Stomach (tissue), 9 donors: ENCODE measurements around the gene TUBA3C. TPM values are rescaled to one million over a fixed set of nuclear protein-coding genes. Genes with fewer than 3 reads are reported as not detected.

Experiments used
- DNase-seq, 2 donors: peaks; one replicate each; pipeline versions ENCODE4 v3.0.0 to v3.0.0-alpha.2; 2013 to 2019
- H3K27ac ChIP-seq, 5 donors: fragments of 200-600 bp in 4 of 5; sonication (generic) in 4 of 5; one replicate each; pipeline ENCODE4 v1.5.1; 2013 to 2019; ENCODE audit warnings: mild to moderate bottlenecking in 1 of 5, moderate library complexity in 1 of 5
- H3K27me3 ChIP-seq, 3 donors: fragments of 200-600 bp; sonication (generic); one replicate each; pipeline ENCODE4 v1.5.1; 2017 to 2019; ENCODE audit warnings: mixed run types in 1 of 3
- H3K36me3 ChIP-seq, 4 donors: fragments of 200-600 bp; sonication (generic); 1 replicate in 3 of 4; 2 replicates in 1 of 4; pipeline ENCODE4 v1.5.1; 2016 to 2019
- H3K4me1 ChIP-seq, 4 donors: fragments of 200-600 bp; sonication (generic); one replicate each; pipeline ENCODE4 v1.5.1; 2016 to 2019
- H3K4me3 ChIP-seq, 4 donors: fragments of 200-600 bp; sonication (generic) in 3 of 4; one replicate each; pipeline ENCODE4 v1.5.1; 2016 to 2019; ENCODE audit warnings: mild to moderate bottlenecking in 1 of 4
- H3K9me3 ChIP-seq, 4 donors: fragments of 200-600 bp; sonication (generic); one replicate each; pipeline ENCODE4 v1.5.1; 2016 to 2019
- EP300 ChIP-seq: sonication (generic); formaldehyde crosslinking; IDR thresholded peaks from one replicate; pipeline ENCODE4 v1.6.1; 2017; ENCODE audit warnings: antibody characterized with exemption
- POLR2A ChIP-seq, 4 donors: fragments of 450-650 bp; IDR thresholded peaks; one replicate each; pipeline ENCODE4 v1.6.1; 2016; ENCODE audit warnings: antibody characterized with exemption in 4 of 4, control low read depth in 2 of 4, mild to moderate bottlenecking in 1 of 4, moderate library complexity in 1 of 4
- POLR2AphosphoS5 ChIP-seq, 3 donors: sonication (generic); formaldehyde crosslinking; IDR thresholded peaks; one replicate each; pipeline ENCODE4 v1.6.1; 2016; ENCODE audit warnings: antibody characterized with exemption in 3 of 3
- WGBS, 5 donors: extraction: QIAGEN DNeasy Blood & Tissue Kit in 3 of 5; methylation state at CpG; one replicate each; pipeline versions ENCODE4 v1.1.5 to v1.1.7; 2013 to 2018; 5-methylcytosine and 5-hydroxymethylcytosine counted together
- intact Hi-C: fragments of 100-400 bp; cut with DNase I; formaldehyde crosslinking; loops from one replicate; pipeline ENCODE4 v1.15.1; 2023; ENCODE audit warnings: low total_unique reads
- polyA plus RNA-seq, 3 donors: library from polyadenylated mRNA; stranded (reverse); fragments of 200-250 nt; gene quantifications; one replicate each; pipeline ENCODE4 v1.2.3, GENCODE V29; 2013
- total RNA-seq, 5 donors: library from RNA; depleted of rRNA; stranded (reverse); fragments of >200 nt; gene quantifications; one replicate each; pipeline versions ENCODE4 v1.1.0 to v1.2.3, GENCODE V29; 2014 to 2016
- TF ChIP-seq, protein P1 (sequence below), 7 experiments: fragments of 450-650 bp in 4 of 7; fragments of 200-600 bp in 3 of 7; sonication (generic) in 3 of 7; IDR thresholded peaks; one replicate each; pipeline ENCODE4 v1.5.1; 2016 to 2019; ENCODE audit warnings: antibody characterized with exemption in 7 of 7, control low read depth in 2 of 7, mild to moderate bottlenecking in 1 of 7
- donor health status: healthy with polysubstance abuse.
- donor health status: Bipolar disorder and iron deficiency.
- donor health status: healthy.

The TUBA3C gene
- total and polyA plus RNA-seq, 8 donors, result 0.13 to 0.25 TPM; not detected in 6

DNA sequence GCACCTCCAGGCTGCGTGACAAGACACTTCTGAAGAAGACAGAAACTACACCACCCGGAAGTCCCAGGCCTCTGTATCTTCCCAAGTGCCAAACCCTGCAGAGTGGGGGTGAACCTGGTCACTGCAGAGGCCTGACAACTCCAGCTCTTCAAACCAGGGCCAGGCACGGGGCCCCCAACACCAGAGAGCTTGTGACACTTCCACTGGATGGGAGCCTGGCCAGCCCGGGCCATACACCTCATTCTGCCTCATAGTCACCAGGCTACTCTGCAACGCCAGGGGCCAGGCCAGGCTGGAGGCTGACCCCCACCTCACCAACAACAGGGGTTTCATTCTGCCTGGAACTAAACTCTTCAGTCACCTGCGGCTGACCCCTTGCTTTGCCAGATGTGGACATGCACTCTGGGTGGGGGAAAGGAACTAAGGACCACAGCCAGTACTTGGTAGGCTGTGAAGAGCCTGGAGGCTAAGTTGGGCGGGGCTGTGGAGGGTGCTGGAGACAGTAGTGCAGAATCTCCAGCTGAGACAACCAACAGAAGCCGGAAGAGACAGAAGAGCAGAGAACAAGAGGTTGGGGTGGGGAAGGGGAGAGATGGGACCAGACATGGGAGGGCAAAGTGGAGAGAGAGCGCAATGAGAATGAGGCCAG lies 23.0 kb downstream of the TUBA3C start:
- no peak for DNase-seq
- Histone ChIP-seq H3K4me3 (no peak overlapping the region), H3K36me3 (no peaks in the 10 kb centered on the region), H3K9me3 (peaks cover 0 to 43% (median 23%) of the 10 kb centered on the region in 4 donors), H3K27me3 (no peaks in the 10 kb centered on the region), H3K27ac (no peak overlapping the region), H3K4me1 (no peaks in the 10 kb centered on the region)
- intact Hi-C loops, result no loop called here
- WGBS, 5 donors, result 57 to 74% (median 60%) methylated on average over 5 to 9 of the region's 9 CpGs
- no peak for TF ChIP-seq POLR2A (IDR thresholded peaks at IDR 0.05)

DNA sequence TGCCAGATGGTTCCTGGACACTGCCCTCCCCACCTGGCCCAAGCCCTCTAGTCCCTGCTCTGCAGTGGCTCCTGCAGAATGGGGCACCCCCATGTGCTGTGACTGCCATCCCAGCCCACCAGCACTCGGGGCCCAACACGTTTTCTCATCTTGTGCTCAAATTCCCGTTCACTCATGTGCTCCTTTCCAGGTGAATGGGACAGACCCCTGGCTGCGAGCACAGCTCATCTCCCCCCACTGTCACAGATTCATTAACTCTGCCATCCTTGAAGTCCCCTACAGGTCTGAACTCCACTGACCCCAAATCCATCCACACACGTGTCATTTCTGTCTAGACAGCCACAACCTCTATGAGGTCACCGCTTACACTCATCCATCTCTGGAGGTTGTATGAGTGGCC lies 23.6 kb downstream of the TUBA3C start:
- intact Hi-C loops, result no loop called here
- Histone ChIP-seq H3K4me3 (no peak overlapping the region), H3K4me1 (no peaks in the 10 kb centered on the region), H3K27me3 (no peaks in the 10 kb centered on the region), H3K9me3 (peaks cover 0 to 37% (median 17%) of the 10 kb centered on the region in 4 donors), H3K27ac (no peak overlapping the region), H3K36me3 (no peaks in the 10 kb centered on the region)
- DNase-seq, result no peak
- 54 to 75% (median 70%) methylated on average over 5 to 6 of the region's 6 CpGs for WGBS, 5 donors
- TF ChIP-seq POLR2AphosphoS5 (IDR thresholded peaks at IDR 0.05) (no peak), EP300 (no peak), POLR2A (IDR thresholded peaks at IDR 0.05) (no peak)
- TF ChIP-seq, protein P1, sequence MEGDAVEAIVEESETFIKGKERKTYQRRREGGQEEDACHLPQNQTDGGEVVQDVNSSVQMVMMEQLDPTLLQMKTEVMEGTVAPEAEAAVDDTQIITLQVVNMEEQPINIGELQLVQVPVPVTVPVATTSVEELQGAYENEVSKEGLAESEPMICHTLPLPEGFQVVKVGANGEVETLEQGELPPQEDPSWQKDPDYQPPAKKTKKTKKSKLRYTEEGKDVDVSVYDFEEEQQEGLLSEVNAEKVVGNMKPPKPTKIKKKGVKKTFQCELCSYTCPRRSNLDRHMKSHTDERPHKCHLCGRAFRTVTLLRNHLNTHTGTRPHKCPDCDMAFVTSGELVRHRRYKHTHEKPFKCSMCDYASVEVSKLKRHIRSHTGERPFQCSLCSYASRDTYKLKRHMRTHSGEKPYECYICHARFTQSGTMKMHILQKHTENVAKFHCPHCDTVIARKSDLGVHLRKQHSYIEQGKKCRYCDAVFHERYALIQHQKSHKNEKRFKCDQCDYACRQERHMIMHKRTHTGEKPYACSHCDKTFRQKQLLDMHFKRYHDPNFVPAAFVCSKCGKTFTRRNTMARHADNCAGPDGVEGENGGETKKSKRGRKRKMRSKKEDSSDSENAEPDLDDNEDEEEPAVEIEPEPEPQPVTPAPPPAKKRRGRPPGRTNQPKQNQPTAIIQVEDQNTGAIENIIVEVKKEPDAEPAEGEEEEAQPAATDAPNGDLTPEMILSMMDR (IDR thresholded peaks at IDR 0.05), result no peak

DNA sequence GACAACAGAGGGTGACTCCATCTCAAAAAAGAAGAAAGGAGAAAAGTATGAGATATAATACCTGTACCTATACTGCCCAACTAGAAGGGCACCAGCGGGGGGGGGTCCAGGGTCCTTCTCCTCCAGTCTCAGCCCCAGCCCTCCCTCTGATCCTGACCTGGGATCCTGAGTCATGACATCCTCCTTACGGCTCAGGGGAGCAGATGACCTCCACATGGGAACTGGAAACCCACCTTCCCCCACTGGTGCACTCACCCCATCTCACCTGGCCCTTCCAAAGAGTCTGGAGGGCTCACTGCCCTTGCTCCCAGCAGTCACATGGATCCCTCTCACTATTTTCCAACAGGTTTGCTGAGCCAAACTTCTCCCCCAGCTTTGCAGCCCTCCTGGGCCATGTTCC lies 24.2 kb downstream of the TUBA3C start:
- no peaks in the 10 kb centered on the region for H3K4me1 ChIP-seq
- no peaks in the 10 kb centered on the region for H3K27me3 ChIP-seq
- H3K9me3 ChIP-seq, result peaks cover 0 to 31% (median 11%) of the 10 kb centered on the region in 4 donors
- no peak overlapping the region for H3K4me3 ChIP-seq
- 26 to 86% (median 61%) methylated on average over 2 of the region's 2 CpGs for whole genome bisulfite sequencing, 5 donors
- TF ChIP-seq POLR2AphosphoS5 (IDR thresholded peaks at IDR 0.05), result no peak
- TF ChIP-seq, protein P1 (IDR thresholded peaks at IDR 0.05), result no peak
- no peak for TF ChIP-seq POLR2A (IDR thresholded peaks at IDR 0.05)
- no peak for TF ChIP-seq EP300
- intact Hi-C loops, result no loop called here
- H3K27ac ChIP-seq, result no peak overlapping the region
- no peak for DNase-seq
- no peaks in the 10 kb centered on the region for H3K36me3 ChIP-seq

DNA sequence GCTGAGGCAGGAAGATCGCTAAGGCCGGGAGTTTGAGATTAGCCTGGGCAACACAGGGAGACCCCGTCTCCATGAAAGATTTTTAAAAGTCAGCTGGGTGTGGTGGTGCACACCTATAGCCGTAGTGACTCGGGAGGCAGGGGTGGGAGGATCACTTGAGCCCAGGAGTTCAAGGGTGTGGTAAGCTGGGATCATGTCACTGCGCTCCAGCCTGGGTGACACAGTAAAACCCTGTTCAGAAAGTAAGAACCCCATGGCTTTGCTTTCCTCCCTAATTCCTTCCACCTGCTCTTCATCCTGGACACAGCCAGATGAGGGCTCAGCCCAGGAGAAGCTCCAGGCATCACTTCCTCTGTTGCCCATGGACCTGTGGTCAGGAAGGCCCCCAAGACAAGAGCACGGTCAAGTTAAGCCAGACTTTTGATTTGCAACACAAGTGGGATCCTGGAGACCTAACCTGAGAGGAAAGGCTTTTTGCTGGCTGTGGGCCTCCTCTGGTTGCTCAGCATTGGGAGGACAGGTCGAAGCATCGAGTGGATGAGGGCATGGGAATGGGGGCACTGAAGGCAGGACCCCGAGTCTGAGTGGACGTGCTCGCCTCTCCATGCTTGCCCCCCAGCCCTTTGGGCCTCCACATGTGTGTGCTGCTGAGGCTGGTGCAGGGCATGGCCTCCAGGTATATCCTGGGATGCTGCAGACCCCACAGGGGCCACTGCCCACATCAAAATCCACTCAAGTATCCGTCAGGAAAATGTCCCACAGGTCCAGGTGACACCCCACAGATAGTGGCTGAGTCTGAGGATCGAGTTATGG lies 25.4 kb downstream of the TUBA3C start:
- Histone ChIP-seq H3K4me1 (no peaks in the 10 kb centered on the region), H3K27ac (no peak overlapping the region), H3K9me3 (peaks cover 0 to 23% (median 5%) of the 10 kb centered on the region in 4 donors), H3K4me3 (no peak overlapping the region), H3K36me3 (no peaks in the 10 kb centered on the region), H3K27me3 (no peaks in the 10 kb centered on the region)
- no peak for DNase-seq
- TF ChIP-seq, protein P1 (IDR thresholded peaks at IDR 0.05), result no peak
- TF ChIP-seq EP300 (no peak), POLR2AphosphoS5 (IDR thresholded peaks at IDR 0.05) (no peak), POLR2A (IDR thresholded peaks at IDR 0.05) (no peak)
- WGBS, 5 donors, result 69 to 76% (median 70%) methylated on average over 10 to 14 of the region's 14 CpGs
- intact Hi-C loops, result no loop called here
